Gastrocnemius medialis (tissue), 4 donors: ENCODE data around the gene SYNGR1.

Source experiments
- CTCF ChIP-seq, 5 experiments: fragments of 450-650 bp in 3 of 5; fragments of 200-600 bp in 2 of 5; sonication (generic) in 2 of 5; IDR thresholded peaks in 4 of 5; conservative IDR thresholded peaks in 1 of 5; 1 replicate in 4 of 5; 2 replicates in 1 of 5; pipeline ENCODE4 v1.5.1; 2016 to 2019; ENCODE audit warnings: antibody characterized with exemption in 5 of 5, mild to moderate bottlenecking in 3 of 5, moderate library complexity in 3 of 5
- POLR2A ChIP-seq, 2 donors: fragments of 450-650 bp; IDR thresholded peaks; one replicate each; pipeline ENCODE4 v1.6.1; 2017; ENCODE audit warnings: antibody characterized with exemption in 2 of 2, mild to moderate bottlenecking in 2 of 2, moderate library complexity in 2 of 2

DNA sequence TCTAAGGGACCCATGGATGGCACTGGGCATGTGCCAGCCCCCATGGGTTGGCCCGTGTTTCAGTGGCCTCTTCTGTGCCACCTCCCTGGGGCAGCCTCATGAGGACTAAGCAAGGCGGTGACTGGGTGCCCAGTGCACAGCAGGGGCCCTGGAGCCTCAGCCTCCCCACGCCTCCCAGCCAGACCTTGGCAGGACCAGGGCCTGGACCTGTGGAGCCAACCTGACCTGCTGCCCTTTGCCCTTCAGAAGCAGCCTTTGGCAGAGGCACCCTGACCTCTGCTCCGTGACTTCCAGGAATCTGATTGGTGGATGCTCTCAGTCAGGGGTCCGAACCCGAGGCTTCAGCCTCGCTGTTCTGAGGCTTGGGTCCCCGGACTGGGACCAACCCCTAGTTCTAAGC is 25.0 kb downstream of the SYNGR1 start:
- TF ChIP-seq CTCF (IDR thresholded peaks at IDR 0.05 in 4 of 5, conservative IDR thresholded peaks at IDR 0.05 in 1 of 5) (no peak), POLR2A (IDR thresholded peaks at IDR 0.05) (no peak)
